GM18870 (cell line): ENCODE data around the gene PPP1R12B.
"Not testable (repeated sequence)": the region's sequence is repeated elsewhere in the genome, so short reads cannot be mapped to it uniquely, and the experiment has no call there.

Source experiments
- ATAC-seq: cut with Tn5 transposase; IDR thresholded peaks from one replicate; pipeline ENCODE4 v1.9.1; 2021; ENCODE audit warnings: moderate library complexity; ENCODE audit not compliant: unreplicated experiment

Gene PPP1R12B

DNA sequence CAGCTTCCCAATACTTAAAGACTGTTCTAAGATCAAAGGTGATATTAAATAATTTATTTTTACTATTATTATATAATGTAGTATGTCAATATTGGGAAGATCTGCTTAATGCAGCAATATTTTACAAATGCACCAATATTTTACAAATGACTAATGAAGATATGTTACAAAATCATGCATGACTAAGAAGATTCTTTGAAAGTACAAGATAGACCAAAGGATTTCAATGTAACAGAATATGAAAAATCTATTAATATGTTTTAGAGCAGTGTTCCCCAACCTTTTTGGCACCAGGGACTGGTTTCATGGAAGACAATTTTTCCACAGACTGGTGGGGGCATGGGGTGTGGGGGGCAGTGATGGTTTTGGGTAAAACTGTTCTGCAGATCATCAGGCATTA lies 132.1 kb downstream of the PPP1R12B start:
- ATAC-seq: not testable (repeated sequence)

DNA sequence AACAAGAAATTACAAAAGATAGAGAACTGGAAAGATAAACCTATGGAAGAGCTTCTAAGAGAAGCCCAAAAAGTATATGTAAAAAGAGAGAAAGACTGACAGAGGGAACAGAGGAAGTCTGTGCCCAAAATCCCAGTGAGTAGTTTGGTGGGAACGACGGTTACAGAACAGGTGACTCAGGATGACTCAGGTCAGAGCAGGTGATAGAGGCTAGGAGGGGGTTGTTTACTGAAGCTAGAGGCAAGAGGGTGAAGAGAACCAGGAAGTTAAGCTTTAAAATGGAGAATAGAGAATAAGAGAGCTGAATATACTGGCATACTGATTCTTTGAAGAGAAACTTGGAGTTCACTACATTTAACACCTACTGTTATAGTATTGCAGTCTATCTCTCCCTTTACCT lies 134.9 kb downstream of the PPP1R12B start:
- not testable (repeated sequence) for ATAC-seq

- ATAC-seq: not testable (repeated sequence)
Measured at GRCh38 chr1:202484032-202484431, 135.5 kb downstream of the PPP1R12B start.

GRCh38 chr1:202484820-202485219 lies 136.3 kb downstream of the PPP1R12B start:
- ATAC-seq: not testable (repeated sequence)

DNA sequence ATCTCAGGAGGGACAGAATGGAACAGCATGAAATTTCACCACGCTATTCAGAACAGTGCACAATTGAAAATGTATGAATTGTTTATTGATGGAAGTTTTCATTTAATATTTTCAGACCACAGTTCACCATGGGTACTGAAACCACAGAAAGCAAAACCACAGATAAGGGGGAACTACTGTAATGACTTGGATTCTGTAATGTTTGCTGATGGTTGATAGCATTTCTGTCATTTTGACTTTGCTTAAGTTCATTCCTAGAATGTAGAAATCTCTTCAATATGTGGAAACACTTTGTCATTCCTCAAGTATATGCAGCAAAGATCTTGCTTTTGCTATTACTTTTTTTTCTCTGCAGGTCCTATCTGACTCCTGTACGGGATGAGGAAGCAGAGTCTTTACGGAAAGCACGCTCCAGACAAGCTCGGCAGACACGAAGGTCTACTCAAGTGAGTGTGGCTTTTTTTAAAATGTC lies 139.7 kb downstream of the PPP1R12B start:
- ATAC-seq: peak; percentile 81

- ATAC-seq: not testable (repeated sequence)
Measured at GRCh38 chr1:202489101-202489500, 140.6 kb downstream of the PPP1R12B start.

DNA sequence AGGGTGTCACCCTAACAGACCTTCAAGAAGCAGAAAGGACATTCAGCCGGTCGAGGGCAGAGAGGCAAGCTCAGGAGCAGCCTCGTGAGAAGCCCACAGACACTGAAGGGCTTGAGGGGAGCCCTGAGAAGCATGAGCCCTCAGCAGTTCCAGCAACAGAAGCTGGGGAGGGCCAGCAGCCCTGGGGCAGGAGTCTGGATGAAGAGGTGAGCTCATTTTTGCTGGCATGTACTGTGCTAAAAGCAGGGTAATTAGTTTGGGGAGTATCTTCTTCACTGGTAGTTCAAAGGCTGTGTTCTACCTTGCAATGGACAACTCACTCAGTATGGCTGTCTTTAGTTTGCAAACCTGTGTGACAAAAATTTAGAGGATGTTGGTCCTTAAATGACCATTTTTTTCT lies 144.6 kb downstream of the PPP1R12B start:
- ATAC-seq: not testable (repeated sequence)

GRCh38 chr1:202498542-202498941 lies 150.0 kb downstream of the PPP1R12B start:
- no peak for ATAC-seq

GRCh38 chr1:202499997-202500396 lies 151.5 kb downstream of the PPP1R12B start:
- not testable (repeated sequence) for ATAC-seq

DNA sequence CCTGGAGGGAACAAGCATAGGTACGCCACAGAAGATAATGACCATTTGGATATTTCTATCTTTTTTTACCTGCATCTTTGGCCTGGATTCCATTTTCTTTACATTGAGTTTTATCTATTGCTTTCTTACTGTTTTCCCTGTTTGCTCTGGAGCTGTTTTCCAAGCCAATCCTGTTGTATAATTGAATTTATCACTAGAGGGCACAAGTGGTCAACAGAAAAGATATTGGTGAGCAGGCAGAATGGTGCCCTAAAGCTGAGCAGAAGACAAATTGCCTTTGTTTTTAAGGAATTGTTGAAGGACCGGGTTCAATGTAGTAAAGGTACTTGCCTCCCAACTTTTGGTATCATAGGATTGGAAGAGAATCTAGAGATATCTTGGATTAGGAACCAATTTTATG lies 152.8 kb downstream of the PPP1R12B start:
- ATAC-seq: no peak

- no peak for ATAC-seq
Measured at GRCh38 chr1:202505356-202505755, 156.9 kb downstream of the PPP1R12B start.

DNA sequence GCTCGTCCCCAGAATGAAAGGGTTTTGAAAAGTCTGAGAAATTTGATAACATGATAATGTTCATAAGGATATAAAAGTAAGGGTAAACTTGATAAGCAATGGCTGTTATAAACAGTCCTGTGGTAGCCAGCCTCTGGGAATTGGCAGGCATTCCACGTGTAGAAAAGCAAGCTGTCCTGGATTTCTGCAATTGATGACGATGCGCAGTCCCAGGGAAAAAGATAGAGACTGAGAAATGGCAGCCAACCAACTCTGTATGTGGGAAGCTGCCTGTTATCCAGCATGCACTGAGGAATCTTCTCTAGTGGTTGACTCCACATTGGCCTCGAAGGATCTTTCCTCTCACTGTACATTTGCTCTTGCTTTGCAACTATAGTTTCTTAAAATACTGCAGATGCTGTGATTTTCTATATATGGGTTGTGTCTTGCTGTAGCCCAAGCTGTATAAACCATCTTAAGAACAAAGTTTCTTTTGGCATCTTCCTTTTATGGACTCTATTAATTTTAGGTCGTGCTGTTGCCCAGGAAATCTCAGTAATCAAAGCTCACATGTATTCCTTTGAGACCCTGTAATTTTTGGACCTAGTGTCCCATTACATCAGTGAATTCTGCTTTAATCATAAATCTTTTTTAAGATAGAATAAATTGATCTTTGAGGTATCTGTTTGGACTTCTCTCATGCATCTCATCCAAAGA lies 157.5 kb downstream of the PPP1R12B start:
- ATAC-seq: not testable (repeated sequence)

DNA sequence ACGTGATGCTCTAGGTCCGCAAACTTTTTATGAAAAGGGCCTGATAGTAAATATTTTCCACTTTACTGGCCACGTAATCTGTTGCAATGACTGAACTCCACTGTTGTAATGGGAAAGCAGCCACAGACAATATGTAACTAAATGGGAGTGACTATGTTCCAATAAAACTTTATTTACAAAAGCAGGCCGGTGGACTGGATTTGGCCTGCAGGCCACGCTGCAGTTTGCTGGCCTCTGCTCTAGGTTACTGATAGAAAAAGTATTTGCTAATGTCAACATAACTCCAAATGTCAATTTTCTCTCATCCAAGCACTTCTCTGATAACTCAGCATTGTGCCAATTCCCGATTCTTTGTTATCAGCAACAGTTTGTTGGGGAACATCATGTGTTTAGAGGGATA lies 160.4 kb downstream of the PPP1R12B start:
- ATAC-seq: not testable (repeated sequence)

GRCh38 chr1:202513875-202514274 lies 165.4 kb downstream of the PPP1R12B start:
- ATAC-seq: not testable (repeated sequence)

DNA sequence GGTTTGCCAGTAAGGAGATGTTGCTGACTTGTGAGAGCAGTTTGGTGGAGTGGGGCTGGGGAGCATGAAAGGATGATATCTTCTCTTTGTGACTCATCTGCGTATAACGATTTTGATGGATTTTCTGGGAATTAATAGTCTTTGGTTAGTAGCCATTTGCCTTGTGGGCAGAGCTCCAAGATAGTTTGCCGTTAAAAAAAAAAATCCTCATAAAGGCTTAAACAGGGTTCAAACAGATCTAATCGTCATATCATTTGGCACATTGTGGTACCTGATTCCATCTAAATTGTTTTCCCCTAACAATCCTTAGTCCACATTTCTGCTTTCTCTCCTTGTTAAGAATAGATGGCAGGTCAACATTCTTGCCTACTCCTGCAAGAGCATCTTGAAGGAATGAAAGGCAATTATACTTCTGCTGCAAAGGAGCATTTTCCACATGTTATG lies 168.0 kb downstream of the PPP1R12B start:
- ATAC-seq: no peak

GRCh38 chr1:202517146-202517545 lies 168.6 kb downstream of the PPP1R12B start:
- not testable (repeated sequence) for ATAC-seq

GRCh38 chr1:202518180-202518579 lies 169.7 kb downstream of the PPP1R12B start:
- ATAC-seq: not testable (repeated sequence)

GRCh38 chr1:202518905-202519304 lies 170.4 kb downstream of the PPP1R12B start:
- ATAC-seq: not testable (repeated sequence)

- not testable (repeated sequence) for ATAC-seq
Measured at GRCh38 chr1:202520129-202520856, 171.8 kb downstream of the PPP1R12B start.

DNA sequence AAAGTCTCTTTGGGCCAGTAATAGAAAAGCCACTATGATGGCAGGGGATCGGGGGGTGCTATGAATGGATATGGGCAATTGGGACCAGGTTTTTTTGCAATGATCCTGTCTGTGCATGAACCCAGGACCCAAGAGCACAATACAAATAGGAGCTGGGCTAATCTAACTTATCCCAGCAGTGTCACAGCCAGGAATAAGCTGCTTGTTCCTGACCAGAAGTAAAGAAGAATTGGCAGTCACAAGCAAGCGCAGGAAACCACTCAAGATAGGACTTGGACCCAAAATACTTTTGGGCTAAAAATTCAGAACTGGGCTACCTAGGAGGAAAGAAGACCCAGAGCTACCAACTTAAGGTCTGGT lies 172.3 kb downstream of the PPP1R12B start:
- not testable (repeated sequence) for ATAC-seq

- ATAC-seq: not testable (repeated sequence)
Measured at GRCh38 chr1:202521484-202521883, 173.0 kb downstream of the PPP1R12B start.

- no peak for ATAC-seq
Measured at GRCh38 chr1:202521886-202522285, 173.4 kb downstream of the PPP1R12B start.
